GM21576 (cell line): ENCODE data around the gene CHI3L1.

ENCODE experiments used
- ATAC-seq: cut with Tn5 transposase; IDR thresholded peaks from one replicate; pipeline ENCODE4 v1.9.1; 2021; ENCODE audit warnings: mild to moderate bottlenecking, moderate library complexity; ENCODE audit not compliant: unreplicated experiment

CHI3L1 gene

GRCh38 chr1:203206129-203206687 lies 19.7 kb upstream of the CHI3L1 start:
- no peak for ATAC-seq

GRCh38 chr1:203204756-203205155 lies 18.3 kb upstream of the CHI3L1 start:
- ATAC-seq: no peak

DNA sequence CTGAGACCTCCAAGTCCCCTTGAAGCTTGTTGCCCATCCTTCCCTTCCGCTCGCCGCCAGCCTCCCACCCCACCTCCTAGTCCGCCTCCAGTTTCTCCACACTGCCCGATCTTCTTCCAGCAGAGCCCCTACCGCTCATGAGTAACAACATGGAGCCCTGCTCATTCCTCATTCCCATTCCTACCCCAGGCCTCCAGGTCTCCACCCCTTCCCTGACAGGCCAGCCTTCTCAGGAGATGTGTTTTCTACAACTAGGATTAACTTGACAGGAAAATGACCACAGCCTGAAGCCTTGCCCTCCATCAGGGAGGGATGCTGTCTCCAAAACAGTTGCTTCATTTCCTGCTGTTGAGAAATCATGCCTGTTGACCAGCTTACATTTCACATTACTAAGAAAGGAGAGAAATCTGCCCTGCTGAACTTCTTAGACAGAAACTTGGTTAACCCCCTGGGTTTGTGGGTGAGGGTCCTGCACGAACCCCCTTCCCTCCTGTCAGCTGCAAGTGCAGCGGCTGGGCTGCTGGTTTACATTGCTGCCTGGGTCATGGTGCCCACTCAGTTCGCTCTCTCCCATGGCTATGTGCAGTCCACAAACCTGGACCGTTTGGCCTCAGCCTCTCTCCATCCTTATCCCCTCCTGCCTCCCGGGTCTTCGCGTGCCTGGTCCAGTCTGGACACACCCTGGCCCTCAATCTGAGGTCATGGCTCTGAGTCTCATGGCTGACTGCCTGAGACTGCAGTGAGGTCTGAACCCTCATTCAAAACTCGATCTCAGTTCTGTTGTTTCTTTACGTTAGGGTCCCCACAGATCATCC lies 16.1 kb upstream of the CHI3L1 start:
- no peak for ATAC-seq

GRCh38 chr1:203201516-203202205 lies 15.2 kb upstream of the CHI3L1 start:
- ATAC-seq: no peak

DNA sequence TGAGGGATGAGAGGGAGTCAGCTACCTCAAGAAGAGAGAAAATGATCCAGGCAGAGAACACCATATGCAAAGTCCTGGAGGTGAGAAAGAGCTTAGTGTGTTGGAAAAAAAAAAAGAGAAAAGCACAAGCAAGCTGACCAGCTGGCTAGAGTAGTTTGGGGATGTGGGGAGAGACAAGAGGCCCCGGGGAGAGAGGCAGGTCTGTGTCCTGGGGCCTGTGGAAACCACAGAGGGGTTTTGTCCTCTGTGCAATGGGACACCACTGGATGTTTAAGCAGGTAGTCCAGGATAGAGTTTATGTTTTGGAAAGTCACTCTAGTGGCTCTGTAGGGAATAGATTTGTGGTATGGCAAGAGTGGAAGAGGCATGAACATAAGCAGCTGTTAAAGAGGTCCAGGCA lies 14.4 kb upstream of the CHI3L1 start:
- no peak for ATAC-seq

- ATAC-seq: no peak
Measured at GRCh38 chr1:203199816-203200571, 13.5 kb upstream of the CHI3L1 start.

DNA sequence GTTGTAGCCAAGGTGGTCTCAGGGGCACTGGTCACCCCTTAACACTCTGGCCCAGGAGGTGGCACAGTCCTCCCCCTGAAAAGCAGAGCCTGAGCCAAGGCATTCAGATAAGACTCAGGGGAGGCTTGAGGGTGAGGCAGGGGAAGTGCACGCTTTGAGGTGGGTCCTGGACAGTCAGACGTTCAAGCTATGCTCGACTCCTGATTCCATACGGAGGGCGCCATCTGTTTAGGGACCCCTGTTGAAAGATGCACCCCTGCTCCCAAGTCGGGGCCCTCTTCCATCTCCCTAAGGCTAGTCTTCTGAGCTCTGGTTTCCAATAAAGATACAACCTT lies 12.9 kb upstream of the CHI3L1 start:
- ATAC-seq: no peak

- no peak for ATAC-seq
Measured at GRCh38 chr1:203199002-203199401, 12.5 kb upstream of the CHI3L1 start.

- no peak for ATAC-seq
Measured at GRCh38 chr1:203197625-203198024, 11.1 kb upstream of the CHI3L1 start.

DNA sequence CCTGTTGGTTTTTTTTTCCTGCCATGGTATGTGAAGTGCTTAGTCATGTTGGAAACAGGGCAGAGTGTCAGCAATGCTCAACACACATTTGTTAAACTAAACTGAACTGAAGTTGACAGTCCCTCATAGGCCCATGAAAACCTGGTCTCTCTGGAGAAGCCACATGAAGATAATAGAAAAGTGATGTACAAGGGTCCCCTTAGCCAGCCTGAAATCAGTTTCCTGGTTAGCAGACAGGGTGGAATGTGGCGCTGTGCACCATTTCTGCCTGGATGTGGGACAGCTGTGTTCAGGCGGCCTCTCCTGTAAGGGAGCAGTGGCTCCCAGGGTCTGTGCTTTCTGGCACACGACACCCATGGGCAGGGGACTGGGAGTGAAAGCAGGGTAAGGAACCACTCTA lies 9.9 kb upstream of the CHI3L1 start:
- no peak for ATAC-seq

DNA sequence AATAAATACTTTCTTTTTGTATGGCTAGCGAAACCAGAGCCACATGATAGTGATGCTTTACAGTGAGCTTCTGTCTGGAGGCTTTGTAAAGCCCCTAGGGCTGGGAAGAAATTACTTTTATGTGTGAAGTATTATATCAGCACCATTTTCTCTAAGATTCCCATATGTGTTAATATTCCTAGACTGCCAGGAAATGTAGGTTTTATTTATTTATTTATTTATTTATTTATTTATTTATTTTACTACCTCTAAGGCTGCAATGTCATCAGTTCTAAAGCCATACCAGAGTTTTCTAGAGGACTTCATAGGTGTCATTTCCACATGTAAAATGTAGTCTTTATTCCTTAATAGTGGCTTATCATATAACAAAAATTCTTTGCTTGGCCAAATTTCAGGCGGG lies 4.4 kb upstream of the CHI3L1 start:
- ATAC-seq: no peak

GRCh38 chr1:203189951-203190352 lies 3.4 kb upstream of the CHI3L1 start:
- ATAC-seq: no peak

GRCh38 chr1:203188686-203189232 lies 2.3 kb upstream of the CHI3L1 start:
- no peak for ATAC-seq

GRCh38 chr1:203187689-203188264 lies 1.3 kb upstream of the CHI3L1 start:
- ATAC-seq: no peak

GRCh38 chr1:203187304-203187685 lies 791 bp upstream of the CHI3L1 start:
- ATAC-seq: no peak

DNA sequence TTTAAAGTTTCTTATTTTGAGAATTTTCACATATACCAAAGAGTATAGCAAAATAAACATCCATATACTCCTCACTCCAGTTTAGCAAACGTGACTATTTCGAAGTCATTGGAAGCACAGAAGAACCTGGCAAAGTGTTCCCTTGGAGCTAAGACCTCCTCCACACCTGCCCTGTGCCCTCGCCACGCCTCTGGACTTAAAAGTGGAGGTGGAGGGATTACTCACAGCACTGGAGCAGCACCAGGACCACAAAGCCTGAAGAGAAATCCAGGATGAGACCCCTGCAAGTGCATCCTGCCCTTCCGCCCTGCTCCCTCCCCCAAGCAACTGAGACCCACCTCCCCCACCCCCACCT lies 436 bp downstream of the CHI3L1 start:
- no peak for ATAC-seq

- no peak for ATAC-seq
Measured at GRCh38 chr1:203185585-203185984, 919 bp downstream of the CHI3L1 start.

DNA sequence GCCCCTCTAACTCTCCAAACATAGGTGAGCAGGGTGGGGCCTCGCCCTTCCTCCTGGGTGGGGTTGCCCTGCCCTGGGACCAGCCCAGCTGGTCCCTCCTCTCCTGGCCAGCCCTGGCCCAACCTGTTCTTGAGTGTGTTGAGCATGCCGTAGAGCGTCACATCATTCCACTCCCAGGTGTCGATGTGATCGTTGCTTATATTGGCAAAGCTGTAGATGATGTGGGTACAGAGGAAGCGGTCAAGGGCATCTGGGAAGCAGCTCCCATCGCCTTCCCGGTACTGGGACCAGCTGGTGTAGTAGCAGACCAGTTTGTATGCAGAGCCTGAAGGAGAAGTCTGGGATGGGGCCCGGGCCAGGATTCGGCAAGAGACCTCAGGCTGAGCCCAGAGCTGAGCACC lies 1.4 kb downstream of the CHI3L1 start:
- no peak for ATAC-seq

DNA sequence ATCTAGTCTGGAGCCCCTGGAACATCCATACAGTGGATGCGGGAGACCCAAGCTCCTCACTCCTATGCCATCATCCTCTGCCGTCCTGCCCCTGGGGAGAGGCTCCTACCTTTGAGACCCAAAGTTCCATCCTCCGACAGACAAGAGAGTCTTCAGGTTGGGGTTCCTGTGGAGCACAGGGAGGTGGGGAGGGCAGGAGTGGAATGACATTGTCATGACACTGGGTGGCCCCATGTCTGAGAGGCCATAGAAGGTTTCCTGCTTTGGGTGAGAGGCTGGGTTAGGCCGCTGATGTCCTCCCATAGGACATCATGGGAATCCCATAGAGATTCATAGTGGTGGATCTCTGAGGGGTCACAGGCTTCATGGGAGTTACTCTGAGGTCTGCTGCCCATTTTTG lies 2.0 kb downstream of the CHI3L1 start:
- no peak for ATAC-seq

DNA sequence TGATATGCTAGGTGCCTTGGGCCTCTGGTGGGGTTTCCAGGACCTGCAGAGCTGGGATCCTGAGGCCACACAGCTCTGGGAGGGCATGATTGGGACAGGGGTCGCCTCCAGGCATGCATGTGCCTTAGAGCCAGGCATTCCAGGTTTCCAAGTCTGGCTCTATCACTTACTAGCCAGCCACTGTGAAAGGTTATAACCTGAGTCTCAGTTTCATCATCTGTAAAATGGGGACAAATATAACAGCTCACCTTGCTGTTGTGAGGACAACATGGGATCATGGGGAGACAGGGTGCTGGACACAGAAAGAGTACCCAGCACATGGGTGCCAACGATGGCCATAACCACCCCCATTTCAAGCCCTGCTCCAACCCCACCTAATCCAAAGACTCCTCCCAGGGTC lies 2.7 kb downstream of the CHI3L1 start:
- ATAC-seq: no peak

DNA sequence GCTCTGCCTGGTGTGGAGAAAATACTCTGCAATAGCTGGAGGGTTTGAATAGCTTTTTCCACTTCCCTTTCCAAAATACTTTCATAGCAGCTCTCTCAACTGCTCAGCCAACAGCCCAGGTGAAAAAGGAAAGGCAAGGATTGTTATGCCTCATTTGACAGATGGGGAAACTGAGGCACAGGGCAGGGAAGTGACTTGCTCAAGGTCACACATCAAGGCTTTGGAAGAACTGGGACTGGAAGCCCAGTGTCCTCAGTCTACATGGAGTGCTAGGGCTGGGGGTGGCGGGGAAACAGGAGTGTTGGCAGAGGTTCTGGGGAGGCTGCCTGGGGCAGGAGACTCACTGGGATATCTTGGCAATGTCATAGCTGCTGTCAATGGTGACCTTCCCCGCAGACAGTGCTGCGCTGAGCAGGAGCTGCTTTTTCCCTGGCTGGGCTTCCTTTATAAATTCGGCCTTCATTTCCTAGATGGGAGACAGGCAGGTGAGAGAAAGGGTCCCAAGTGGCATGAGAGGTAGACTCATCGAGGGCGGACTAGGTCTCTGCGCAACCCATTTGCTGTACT lies 4.0 kb downstream of the CHI3L1 start:
- no peak for ATAC-seq
